Renal cortex interstitium (tissue), 11 donors: ENCODE results near the gene ZNF473. TPM values are rescaled to one million over a fixed set of nuclear protein-coding genes. Genes with fewer than 3 reads are reported as not detected.
"Not testable (repeated sequence)": the region's sequence is repeated elsewhere in the genome, so short reads cannot be mapped to it uniquely, and the experiment has no call there.

Source experiments
- DNase-seq, 11 donors: peaks; one replicate each; pipeline ENCODE4 v3.0.0-alpha.2; 2013; ENCODE audit warnings: low read depth in 9 of 11, low spot score in 4 of 11; ENCODE audit errors: extremely low read depth in 1 of 11
- polyA plus RNA-seq, 3 donors: library from polyadenylated mRNA; unstranded; fragments of 120-200 nt; gene quantifications; one replicate each; pipeline ENCODE4 v1.2.1, GENCODE V29; 2013; ENCODE audit not compliant: insufficient read length in 3 of 3

The ZNF473 gene
- polyA plus RNA-seq, 3 donors, result 16.5 to 19.0 (median 16.5) TPM

DNA sequence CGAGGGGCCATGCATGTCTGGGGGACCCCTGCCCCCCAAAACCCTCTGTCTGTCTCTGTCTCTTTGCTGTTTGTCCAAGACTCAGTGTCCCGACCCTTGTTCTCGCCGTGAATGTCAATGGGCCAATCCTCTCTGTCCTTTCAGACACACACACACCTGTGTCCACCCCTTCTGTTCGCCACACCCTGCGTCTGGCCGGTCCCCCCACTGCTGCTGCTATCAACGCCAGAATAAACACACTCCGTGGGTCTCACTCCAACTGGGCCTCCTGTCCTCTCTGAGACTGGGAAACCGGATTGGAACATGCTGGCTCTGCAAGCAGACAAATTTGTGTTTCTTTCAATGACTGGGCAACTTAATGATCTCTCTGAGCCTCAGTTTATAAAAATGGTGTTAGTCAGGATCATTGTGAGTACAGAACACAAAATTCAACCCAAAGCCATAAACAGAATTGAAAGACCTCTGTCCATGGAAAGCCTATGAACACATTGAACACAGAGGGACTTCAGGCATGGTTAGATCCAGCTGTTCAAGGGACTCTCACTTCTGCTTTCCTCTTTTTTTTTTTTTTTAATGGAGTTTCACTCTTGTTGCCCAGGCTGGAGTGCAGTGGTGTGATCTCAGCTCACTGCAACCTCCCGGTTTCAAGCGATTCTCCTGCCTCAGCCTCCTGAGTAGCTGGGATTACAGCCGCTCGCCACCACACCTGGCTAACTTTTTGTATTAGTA, 50.0 kb downstream of the ZNF473 start:
- not testable (repeated sequence) for DNase-seq

- DNase-seq, result not testable (repeated sequence)
Measured at GRCh38 chr19:50076581-50077355, 51.0 kb downstream of the ZNF473 start.

DNA sequence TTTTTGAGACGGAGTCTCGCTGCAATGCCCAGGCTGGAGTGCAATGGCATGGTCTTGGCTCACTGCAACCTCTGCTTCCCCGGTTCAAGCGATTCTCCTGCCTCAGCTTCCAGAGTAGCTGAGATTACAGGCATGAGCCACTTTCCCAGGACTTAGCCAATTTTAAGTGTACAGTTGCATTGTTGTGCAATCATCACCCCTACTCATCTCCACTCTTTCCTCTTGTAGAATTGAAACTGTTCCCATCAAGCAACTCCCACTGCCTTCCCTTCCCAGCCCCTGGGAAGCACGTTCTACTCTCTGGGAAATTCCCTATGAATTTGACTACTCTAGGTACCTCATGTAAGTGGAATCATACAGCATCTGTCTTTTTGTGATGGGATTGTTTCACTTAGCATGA, 53.2 kb downstream of the ZNF473 start:
- not testable (repeated sequence) for DNase-seq

DNA sequence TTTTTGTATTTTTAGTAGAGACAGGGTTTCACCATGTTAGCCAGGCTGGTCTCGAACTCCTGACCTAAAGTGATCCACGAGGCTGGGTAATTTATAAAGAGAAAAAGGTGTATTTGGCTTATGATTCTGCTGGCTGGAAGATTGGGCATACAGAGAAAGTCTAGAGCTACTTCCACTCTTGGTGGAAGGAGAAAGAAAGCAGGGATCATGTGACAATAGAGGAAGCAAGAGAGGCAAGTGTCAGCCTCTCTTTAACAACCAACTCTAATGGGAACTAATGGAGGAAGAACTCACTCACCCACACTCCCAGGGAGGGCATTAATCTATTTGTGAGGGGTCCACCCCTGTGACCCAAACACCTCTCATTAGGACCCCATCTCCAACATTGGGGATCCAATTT, 58.6 kb downstream of the ZNF473 start:
- not testable (repeated sequence) for DNase-seq

- not testable (repeated sequence) for DNase-seq
Measured at GRCh38 chr19:50087153-50087552, 61.3 kb downstream of the ZNF473 start.

DNA sequence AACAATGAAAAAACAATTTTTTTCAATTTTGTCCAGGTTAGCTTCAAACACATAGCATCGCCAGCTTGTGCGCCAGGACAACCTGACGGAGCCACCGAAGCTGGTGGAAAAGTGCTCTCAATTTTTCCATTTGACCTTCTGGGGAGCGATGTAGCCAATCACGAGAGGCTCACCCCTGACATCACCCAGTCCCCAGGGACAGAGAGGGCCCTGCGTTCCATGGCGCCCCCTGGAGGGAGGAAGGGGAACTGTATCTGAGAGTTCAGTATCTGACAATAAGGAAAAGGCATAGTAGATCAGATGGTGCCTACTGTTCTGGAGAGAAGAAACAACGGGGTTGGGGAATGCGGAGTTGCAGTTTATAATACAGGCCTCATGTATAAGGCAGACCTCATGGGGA, 64.9 kb downstream of the ZNF473 start:
- not testable (repeated sequence) for DNase-seq

DNA sequence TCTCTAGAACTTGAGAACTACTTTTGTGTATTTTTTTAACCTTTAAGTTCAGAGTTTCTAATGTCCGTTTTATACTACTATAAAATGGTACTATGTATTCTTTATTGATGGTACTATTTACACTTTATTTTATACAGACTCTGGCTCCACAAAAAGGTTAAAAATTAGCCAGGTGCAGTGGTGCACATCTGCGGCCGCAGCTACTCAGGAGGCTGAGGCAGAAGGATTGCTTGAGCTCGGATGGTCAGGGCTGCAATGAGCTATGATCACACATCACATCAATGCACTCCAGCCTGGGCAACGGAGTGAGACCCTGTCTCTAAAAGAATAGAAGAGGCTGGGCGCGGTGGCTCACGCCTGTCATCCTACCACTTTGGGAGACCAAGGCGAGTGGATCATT, 66.0 kb downstream of the ZNF473 start:
- not testable (repeated sequence) for DNase-seq

- DNase-seq, result not testable (repeated sequence)
Measured at GRCh38 chr19:50092597-50092996, 66.8 kb downstream of the ZNF473 start.

DNA sequence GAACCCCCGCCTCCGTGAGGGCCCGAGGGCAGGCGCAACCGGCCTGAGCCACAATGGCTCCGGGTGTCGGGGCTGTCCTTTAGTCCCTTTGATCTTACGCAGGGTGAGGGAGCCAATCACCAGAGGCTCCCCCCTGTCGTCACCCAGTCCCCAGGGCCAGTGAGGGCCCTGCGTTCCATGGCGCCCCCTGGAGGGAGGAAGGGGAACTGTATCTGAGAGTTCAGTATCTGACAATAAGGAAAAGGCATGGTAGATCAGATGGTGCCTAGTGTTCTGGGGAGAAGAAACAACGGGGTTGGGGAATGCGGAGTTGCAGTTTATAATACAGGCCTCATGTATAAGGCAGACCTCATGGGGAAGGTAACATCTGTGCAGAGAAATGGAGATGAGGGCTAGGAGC, 72.1 kb downstream of the ZNF473 start:
- not testable (repeated sequence) for DNase-seq

GRCh38 chr19:50098892-50099291, 73.1 kb downstream of the ZNF473 start:
- DNase-seq, result not testable (repeated sequence)

DNA sequence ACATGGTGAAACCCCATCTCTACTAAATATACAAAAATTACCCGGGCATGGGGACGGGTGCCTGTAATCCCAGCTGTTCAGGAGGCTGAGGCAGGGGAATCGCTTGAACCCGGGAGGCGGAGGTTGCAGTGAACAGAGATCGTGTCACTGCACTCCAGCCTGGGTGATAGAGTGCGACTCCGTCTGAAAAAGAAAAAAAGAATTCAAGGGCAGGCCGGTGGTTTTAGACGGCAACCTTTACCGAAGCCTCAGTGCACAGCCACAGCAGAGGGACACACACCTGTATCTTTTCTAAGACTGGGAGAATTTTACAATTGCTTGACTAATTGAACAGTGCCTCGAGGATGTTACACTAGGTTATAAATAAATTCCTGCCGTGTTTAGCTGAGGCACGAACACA, 73.9 kb downstream of the ZNF473 start:
- DNase-seq, result not testable (repeated sequence)

DNA sequence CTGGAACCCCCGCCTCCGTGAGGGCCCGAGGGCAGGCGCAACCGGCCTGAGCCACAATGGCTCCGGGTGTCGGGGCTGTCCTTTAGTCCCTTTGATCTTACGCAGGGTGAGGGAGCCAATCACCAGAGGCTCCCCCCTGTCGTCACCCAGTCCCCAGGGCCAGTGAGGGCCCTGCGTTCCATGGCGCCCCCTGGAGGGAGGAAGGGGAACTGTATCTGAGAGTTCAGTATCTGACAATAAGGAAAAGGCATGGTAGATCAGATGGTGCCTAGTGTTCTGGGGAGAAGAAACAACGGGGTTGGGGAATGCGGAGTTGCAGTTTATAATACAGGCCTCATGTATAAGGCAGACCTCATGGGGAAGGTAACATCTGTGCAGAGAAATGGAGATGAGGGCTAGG, 75.1 kb downstream of the ZNF473 start:
- DNase-seq, result not testable (repeated sequence)

Other genes with a start within 250 kb of the ZNF473 start
- gene FUZ, start 212.7 kb upstream of the ZNF473 start, polyA plus RNA-seq, result 10 to 100 TPM; 35.6 to 42.1 (median 38.4) TPM
- 10 to 100 TPM; 61.4 to 74.1 (median 69.6) TPM for gene MED25, start 207.7 kb upstream of the ZNF473 start, polyA plus RNA-seq
- gene PTOV1, start 174.8 kb upstream of the ZNF473 start, polyA plus RNA-seq, result 100 to 1,000 TPM; 278 to 373 (median 349) TPM
- gene PNKP, start 158.4 kb upstream of the ZNF473 start, polyA plus RNA-seq, result 10 to 100 TPM; 41.8 to 93.0 (median 60.3) TPM
- gene AKT1S1, start 148.7 kb upstream of the ZNF473 start, polyA plus RNA-seq, result 10 to 100 TPM; 23.9 to 40.5 (median 38.1) TPM
- gene TBC1D17, start 148.3 kb upstream of the ZNF473 start, polyA plus RNA-seq, result 10 to 100 TPM; 38.3 to 61.4 (median 43.0) TPM
- gene IL4I1, start 129.1 kb upstream of the ZNF473 start, polyA plus RNA-seq, result 1 to 10 TPM; 3.2 to 7.2 (median 3.9) TPM
- 10 to 100 TPM; 20.6 to 28.6 (median 26.0) TPM for gene ATF5, start 96.8 kb upstream of the ZNF473 start, polyA plus RNA-seq
- 10 to 100 TPM; 55.1 to 70.3 (median 67.1) TPM for gene NUP62, start 96.5 kb upstream of the ZNF473 start, polyA plus RNA-seq
- 1 to 10 TPM; 4.9 to 6.6 (median 5.0) TPM for gene SIGLEC11, start 64.8 kb upstream of the ZNF473 start, polyA plus RNA-seq
- gene VRK3, start 633 bp upstream of the ZNF473 start, polyA plus RNA-seq, result 10 to 100 TPM; 48.2 to 54.1 (median 49.6) TPM
- gene IZUMO2, start 137.3 kb downstream of the ZNF473 start, polyA plus RNA-seq, result under 1 TPM in 2 of 3 donors, not detected in 1; 0.22 to 0.53 TPM
- gene MYH14, start 177.6 kb downstream of the ZNF473 start, polyA plus RNA-seq, result 10 to 100 TPM; 23.1 to 33.4 (median 24.1) TPM